Stimulated activated CD4-positive, alpha-beta T cell treated with anti-CD3 and anti-CD28 coated beads, Interleukin-2, amount 100 ng/mL, for 48 hours (primary cell): ENCODE data around the gene SLC23A3.
A peak's percentile ranks its signal among the peaks of the same experiment; 100 is the strongest.

Experiments
- DNase-seq, 2 donors: peaks; one replicate each; pipeline ENCODE4 v3.0.0-alpha.2; 2020

The SLC23A3 gene, protein sequence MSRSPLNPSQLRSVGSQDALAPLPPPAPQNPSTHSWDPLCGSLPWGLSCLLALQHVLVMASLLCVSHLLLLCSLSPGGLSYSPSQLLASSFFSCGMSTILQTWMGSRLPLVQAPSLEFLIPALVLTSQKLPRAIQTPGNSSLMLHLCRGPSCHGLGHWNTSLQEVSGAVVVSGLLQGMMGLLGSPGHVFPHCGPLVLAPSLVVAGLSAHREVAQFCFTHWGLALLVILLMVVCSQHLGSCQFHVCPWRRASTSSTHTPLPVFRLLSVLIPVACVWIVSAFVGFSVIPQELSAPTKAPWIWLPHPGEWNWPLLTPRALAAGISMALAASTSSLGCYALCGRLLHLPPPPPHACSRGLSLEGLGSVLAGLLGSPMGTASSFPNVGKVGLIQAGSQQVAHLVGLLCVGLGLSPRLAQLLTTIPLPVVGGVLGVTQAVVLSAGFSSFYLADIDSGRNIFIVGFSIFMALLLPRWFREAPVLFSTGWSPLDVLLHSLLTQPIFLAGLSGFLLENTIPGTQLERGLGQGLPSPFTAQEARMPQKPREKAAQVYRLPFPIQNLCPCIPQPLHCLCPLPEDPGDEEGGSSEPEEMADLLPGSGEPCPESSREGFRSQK

DNA sequence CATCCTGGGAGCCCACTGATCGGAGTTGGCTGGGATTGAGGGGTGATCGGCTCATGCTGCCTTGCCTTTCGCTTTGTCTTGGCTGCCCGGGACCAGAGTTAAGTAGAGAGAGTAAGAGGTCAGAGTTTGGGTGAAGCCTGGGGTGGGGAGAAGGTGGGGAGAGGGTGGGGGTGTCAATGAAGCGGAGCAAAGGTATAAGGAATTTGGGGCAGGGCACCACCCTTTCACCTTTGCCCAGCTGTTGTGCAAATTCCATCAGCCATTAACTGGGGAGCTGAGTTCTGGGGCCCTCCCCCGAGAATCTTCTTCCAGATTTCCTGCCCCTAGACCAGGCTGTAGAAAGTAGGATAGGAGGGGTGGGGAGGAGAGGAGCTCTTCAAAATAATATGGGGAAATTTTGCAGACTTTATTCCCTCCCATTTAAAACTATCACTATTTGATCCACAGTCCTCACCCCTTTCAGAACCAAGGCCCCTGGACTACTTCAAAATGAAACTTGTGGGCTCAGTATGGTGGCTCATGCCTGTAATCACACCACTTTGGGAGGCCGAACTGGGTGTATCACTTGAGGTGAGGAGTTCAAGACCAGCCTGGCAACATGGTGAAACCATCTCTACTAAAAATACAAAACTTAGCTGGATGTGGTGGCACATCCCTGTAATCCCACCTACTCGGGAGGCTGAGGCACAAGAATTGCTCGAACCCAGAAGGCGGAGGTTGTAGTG is at the start of gene SLC23A3:
Gene SLC23A3 (minus strand): TSS at position 100 of the 725 bp plus-strand sequence. CDS start 45 bp downstream, at position 55.
- no peak for DNase-seq

DNA sequence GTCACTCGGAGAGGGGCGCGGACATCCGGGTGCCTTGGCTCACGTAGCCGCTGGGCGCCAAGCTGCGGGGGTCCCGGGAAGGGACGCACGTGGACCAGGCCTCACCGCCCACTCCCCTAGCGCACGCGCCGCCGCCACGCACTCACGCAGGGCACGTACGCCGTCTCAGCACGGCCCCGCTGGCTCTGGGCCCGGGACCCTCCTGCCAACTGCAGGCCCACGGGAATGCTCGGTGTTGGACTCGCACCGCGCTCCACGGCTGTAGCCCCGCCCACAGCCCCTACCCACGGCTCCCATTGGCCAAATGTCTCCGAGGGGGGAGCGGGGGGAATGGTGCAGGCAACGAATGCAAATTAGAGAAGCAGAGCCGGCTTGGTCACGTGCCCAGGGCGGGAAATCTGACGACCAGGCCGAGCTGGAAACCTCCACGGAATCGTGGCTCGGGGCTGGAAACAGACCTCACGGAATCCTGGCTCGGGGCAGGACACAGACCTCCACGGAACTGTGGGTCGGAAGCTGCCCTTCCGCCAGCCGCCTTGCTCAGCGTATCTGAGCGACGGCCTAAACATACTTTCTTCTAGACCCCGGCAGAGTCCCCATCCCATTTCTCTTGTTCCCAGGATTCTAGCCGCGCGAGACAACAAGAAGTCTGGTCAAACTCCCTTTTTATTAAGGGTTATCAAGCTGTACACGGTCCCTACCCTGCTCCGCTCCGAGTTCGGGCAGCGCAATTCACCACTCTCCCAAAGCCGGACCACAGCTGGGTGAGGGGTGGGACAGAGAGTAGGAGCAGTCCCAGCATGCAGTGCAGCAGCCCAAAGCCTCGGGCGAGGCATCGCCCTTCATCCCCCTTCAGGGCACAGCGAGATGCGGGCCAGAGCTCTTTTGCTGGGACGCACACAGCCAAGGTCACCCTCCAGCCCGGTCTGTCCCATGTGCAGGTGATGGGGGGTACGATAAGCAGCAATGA is 49.2 kb upstream of the SLC23A3 start, which contains the start of gene ABCB6:
Gene ABCB6 (minus strand): TSS at position 227 of the 970 bp plus-strand sequence. CDS start 285 bp downstream, outside the sequence.
- DNase-seq = peak; percentile 78 to 86

DNA sequence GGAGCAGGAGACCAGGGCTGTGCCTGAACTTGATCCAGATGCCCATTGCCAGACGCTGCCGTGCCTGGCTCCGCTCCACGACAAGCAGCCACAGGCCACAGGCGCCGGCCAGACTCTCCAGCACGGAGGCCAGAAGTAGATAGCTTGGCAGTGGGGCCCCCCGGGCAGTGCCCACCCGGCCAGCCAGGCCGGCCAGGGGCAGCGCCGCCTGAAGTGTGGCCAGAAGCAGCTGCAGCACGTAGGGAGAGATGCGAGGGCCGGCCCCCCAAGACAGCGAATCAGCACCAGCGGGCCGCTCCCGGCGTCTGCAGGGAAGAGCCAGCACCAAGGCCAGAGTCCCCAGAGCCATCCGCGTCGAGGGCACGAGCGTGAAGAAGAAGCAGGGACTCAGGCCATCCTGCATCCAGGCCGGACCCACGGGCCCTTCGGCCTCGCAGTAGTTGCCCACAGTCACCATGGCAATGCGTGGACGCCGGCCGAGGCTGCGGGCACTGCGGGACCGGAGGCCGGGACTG is 48.4 kb upstream of the SLC23A3 start:
- DNase-seq = peak; percentile 27 to 30

DNA sequence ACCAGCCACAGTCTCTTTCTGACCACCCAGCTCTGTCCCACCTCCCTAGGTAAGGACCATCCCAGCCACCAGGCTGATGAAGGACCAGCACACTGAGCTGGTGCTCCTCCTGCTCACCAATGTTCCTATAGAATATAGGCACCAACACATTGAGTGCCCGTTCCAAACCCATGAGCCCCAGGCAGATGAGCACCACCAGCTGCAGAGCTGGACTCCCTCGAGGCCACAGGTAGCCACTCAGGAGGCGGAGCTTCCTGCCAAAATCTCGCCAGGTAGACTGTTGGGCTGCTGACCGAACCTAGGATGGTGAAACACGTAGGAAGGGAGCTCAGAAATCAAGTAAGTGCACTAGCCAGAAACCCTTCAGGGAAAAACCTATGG is 46.7 kb upstream of the SLC23A3 start:
- no peak for DNase-seq

DNA sequence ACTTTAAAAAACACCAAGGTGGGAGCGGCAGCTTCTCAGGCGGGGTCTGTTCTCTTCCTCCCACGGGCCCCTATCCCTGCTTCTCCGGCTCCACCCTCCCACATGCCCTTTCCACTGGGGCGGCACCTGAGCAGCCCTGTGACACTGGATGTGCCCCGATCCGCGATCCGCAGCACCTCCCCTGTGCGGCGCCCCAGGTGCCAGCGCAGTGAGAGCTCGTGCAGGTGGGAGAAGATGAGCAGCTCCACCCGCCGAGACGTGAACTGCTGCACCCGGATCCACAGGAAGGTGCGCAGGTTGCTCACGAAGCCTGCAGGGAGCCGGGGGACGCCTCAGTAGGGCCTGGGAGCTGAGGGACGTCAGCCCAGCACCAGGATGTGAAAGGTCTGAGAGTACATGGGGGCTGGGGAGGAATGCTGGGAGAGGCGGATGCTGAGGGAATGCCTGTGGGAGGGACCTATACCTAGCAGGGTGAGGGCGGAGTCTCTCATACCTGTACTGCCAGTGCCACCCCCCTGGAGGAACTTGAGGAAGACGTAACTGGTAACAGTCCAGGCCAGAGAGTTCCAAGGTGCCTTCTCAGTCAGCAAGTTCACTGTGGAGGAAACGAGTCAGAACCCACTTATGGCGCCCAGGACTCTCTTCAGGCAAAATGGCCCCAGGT is 46.2 kb upstream of the SLC23A3 start:
- DNase-seq = no peak

DNA sequence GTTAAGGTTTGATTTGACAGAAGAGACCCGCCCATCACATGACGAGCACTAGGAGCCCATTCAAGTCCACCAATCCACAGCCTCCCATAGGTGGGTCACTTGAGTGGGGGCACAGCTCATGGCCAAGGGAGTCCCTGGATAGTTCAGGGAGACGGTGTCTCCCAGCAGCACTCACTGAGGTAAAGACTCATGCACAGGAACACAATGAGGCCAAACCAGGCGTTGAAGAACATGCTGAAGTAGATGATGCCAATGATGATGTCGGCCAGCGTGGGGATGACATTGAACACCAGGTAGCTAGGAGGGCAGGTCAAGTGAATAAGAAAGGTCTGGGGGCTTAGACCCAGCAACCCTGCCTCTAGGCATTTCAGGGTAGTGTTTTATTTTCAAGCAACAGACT is 45.0 kb upstream of the SLC23A3 start:
- DNase-seq = no peak

DNA sequence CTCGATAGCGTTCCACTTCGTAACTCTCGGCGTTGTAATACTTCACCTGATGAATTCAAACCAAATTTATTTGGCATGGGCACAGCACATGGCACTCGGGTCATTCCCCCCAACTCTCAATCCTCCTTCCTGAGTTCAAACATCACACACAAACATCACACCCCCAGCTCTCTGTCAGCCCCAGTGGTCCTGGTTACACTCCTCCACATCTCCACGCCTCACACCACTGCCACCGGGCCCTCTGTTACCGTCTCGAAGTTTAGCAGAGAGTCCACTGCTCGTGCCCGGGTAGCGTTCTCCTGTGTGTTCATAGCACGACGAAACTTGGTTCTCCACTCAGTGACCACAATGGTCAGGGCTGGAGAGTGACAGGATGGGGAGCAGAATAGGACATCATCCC is 44.3 kb upstream of the SLC23A3 start:
- DNase-seq = no peak

DNA sequence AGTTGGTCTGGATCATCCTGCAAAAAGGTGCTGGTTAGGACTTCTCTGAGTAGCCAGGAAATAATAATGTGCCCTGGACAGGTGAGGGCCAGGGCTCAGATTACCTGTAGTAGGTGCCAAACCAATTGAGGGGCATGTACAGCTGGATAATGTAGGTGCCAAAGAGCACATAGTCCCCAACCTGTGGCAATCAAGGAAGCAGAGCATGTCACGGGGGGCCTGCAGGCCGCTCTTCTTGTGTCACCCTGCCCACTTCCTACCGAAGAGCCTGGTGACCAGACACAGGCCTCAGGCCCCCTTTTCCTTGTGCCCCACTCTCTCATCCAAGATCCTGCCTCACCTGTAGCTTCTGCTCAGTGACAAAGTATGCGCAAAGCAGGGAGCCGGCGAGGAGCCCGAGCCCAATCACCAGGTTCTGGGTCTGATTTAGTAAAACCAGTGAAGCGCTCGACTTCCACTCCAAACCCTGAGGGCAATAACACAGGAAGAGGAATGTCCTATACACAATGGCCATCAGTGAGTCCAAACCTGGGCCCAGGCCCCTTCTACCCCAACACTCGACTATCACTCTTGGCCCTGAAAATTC is 43.8 kb upstream of the SLC23A3 start:
- no peak for DNase-seq

DNA sequence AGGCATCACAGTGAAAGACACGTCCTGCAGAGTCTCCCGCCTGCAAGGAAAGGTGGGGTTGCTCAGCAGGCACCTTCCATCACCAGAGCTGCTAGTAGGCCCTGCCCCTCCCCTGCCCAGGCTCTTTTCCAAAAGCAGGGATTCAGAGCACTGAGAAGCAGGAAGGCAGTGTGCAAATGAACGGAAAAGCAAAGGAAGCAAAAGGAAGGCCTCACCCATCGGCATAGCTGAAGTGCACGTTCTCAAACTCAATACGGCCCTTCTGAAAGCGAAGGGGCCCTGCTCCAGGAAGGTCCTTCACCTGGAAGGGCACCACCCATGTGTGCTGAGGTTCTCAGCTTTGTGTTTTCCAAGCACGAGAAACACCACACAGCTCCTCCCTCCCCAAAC is 43.2 kb upstream of the SLC23A3 start:
- DNase-seq = no peak

DNA sequence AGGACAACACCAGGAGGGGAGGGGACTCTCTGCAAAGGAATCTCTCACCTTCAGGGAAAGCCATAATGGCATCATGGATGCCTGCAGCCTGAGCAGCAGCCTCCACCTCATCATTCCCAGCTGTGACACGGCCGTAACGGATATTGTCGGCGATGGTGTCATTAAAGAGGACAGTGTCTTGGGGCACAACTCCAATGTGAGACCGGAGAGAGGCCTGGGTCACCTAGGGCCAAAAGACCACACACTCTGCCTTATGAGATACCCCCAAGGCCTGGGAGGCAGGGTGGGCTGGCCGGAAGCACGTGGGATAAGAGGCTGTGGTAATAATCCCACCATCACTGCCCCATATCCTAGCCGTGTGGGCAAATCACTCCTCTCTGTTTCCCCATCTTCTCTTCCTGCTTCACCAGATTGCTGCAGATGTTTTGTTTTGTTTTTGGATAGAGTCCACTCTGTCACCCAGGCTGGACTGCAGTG is 41.1 kb upstream of the SLC23A3 start:
- DNase-seq = no peak

DNA sequence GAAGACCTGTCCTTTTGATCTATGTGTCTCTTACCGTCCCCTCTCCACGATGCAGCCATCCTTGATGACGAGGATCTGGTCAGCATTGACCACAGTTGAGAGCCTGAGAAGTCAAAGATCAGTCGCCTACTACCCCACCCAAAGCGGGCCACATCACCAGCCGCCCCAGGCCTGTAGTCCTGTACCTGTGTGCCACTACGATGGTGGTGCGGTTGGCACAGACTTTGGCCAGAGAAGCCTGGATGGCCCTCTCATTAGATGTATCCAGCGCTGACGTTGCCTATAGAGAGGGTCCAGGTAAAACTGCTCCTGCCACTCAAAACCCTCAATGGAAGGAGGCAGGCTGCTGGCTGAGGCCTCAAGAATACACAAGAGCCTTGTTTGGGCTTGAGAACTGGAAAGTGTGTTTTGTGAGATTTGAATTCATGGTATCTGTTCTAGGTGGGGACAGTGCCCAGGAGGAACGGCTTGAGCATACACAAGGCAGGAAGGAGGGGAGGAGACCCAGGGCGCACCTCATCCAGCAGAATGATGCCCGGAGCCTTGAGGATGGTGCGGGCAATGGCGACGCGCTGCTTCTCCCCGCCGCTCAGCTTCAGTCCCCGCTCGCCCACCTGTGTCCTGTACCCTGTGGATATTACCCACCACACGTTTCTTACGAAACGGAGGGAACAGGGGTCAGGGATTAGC is 40.5 kb upstream of the SLC23A3 start:
- DNase-seq = no peak

DNA sequence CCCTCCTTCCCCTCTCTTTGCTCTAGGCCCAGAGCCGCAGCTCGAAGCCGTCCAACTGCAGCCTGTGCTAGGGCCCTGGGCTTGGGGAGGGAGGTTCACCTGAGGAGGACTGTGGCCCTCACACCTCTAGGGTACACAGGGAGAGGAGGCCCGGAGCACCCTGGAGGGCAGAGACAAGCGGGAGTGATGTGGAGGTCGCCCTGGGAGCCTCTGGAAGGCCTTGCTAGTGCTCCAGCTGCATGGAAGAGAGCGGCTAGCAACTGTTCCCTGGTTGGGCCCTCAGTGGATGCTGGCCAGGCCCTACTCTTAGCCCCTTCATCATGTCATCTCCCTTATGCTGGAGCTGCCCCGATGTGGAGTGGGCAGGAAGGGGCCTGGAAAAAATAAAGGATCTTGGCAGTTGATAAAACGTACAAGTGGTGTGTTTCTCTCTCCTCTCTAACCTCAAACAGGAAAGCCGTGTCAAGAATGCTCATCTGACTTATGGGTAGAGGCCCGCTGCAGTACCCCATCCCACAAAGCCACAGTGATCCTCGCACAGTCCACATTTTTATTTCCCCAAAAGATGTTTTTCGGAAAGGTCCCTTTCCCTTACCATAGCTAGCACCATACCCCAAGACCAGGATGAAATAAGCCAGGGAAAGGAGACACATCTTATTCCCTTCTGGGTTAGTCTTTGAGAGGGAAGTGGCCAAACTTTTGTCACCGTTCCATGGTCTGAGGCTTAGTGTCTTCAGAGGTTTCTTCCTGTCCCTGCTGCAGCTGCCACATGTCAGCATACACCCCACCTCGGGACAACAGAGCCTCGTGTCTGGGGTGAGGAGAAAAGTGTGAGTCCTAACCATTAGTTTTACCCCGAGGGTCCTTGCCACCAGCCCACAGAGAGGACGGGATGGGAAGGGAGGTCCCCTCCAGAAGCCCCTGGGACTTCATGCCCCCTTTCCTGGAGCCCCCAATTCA is 39.7 kb upstream of the SLC23A3 start:
- no peak for DNase-seq

DNA sequence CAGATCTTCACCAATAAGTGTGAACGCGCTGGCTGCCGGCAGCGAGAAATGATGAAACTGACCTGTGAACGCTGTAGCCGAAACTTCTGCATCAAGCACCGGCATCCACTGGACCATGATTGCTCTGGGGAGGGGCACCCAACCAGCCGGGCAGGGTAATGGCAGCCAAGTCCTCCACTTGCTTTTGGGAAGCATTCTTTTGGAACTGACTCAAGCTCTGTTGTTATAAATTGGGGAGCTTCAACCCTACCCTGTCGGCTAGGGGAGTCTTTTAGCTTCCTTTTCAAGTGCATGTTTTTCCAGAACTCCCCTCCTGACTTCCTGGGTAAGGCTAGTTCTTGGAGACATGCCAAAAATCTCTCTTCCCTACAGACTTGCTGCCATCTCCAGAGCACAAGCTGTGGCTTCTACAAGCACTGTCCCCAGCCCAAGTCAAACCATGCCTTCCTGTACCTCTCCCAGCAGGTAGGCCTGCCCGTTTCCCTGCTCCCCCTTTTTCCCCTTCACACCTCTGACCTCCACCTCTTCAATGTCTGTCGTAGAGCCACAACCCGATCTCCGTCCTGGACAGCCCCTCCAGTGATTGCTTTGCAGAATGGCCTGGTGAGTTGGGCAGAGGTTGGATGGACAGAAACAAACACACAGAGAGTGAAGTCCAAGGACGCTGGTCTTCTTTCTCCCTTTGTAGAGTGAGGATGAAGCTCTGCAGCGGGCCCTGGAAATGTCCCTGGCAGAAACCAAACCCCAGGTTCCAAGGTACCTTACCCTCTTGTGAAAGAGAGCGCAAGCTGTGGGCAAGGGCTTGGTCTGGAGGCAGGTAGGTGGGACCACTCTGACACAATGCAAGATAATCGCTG is 38.3 kb upstream of the SLC23A3 start:
- no peak for DNase-seq

DNA sequence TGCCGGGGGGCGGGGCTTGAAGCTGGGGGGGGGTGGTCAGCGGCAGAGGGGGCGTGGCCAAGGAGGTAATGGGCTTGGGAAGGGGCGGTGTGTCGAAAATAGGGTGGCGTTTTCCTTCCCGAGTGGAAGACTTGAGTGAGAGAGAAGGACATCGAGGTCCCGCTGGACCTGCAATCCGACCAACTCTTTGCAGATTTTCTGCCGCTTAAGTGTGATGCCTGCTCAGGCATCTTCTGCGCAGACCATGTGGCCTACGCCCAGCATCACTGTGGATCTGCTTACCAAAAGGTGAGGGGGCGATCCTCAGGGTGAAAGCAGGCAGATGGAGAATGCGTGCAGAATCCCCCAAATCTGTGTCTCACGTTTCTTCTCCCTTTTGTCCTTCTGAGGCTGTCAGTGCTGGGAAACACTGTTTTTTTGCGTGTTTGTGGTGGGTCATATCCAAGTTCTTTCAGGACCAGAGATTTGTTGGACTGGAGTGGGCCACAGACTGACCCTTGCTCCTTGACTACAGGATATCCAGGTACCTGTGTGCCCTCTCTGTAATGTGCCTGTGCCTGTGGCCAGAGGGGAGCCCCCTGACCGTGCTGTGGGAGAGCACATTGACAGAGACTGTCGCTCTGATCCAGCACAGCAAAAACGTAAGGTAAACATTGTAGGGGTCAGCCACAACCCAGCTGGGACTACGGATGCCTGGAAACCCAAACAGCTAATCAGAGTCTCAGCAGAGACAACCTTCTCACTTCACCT is 37.5 kb upstream of the SLC23A3 start:
- DNase-seq = no peak

DNA sequence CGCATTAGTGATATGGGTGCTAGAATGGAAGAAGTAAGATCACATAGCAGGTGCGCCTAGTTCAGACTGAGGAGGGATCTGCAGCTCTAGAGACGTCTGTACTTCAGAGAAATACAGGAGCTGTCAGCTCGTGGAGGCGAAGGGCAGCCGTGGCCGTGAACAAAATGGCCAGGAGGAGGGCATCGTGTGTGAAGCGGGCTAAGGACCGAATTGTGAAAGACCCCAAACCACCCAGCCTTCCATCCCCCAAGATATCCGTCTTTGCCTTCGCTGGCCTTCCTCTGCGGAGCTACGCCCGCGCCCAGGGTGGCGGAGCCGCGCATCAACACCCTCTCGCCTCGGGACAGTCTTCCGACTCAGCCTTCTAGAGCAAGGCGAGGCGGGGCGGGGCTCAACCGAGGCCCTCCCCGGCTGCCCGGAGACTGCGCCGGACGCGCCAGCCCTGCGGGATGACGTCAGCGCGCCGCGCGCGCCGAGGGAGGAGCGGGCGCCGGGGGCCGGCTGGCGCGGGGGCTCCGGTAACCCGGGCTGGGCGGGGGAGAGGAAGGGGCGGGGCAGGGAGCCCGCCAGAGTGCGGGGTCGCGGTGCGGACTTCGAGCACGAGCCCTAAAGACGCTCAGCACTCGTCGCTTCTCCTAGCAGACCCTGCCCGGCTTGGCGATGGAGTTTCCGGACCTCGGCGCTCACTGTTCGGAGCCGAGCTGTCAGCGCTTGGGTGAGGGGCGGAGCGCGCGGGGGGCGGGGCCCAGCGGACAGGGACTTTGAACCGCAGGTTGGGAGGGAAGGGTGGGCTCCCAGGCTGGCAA is 36.7 kb upstream of the SLC23A3 start, which contains the start of gene ZFAND2B:
Gene ZFAND2B (plus strand): TSS at position 455 of the 806 bp plus-strand sequence. CDS start 206 bp downstream, at position 661.
- peak; percentile 92 to 95 for DNase-seq

DNA sequence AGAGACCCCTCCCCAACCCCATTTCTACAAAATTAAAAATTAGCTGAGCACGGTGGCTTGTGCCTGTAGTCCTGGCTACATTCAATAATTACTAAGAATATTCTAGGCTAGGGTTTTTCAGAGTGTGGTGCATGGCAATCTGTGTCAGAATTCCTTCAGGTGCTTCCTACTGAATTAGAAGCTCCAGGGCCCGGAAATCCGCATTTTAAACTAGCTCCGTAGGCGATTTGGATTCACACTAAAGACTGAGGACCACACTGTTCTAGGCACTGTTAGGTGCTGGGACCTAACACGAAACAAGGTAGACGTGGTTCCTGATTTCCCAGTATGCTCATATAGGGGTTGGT is 36.1 kb upstream of the SLC23A3 start:
- DNase-seq = no peak

DNA sequence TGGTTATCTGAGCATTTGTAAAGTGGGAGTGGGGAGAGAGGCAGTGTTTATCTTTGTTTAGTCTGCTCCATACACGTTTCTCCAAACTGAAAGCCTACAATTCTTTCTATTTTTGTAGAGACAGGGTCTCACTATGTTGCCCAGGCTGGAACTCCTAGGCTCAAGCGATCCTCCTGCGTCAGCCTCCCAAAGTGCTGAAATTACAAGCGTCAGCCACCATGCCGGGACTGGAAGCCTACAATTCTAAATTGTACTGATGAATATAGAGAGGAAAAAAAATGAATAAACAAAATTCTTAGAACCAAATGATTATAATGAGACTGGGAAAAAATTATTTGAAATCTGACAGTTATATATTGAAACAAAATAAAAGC is 35.3 kb upstream of the SLC23A3 start:
- no peak for DNase-seq
